Daoy (cell line): ENCODE results near the gene TLX2. TPM values are rescaled to one million over a fixed set of nuclear protein-coding genes. Genes with fewer than 3 reads are reported as not detected.
A peak's percentile ranks its signal among the peaks of the same experiment; 100 is the strongest.

Experiments
- DNase-seq: peaks from one replicate; pipeline ENCODE4 v3.0.0-alpha.2; 2015; ENCODE audit warnings: low read depth
- total RNA-seq: library from RNA; depleted of rRNA; stranded (reverse); fragments of >200 nt; shearing (Covaris generic); gene quantifications from 2 replicates; pipeline ENCODE4 v1.2.3, GENCODE V29; 2014

TLX2 gene
- total RNA-seq, 1 experiment from 2014 or later: not detected

DNA sequence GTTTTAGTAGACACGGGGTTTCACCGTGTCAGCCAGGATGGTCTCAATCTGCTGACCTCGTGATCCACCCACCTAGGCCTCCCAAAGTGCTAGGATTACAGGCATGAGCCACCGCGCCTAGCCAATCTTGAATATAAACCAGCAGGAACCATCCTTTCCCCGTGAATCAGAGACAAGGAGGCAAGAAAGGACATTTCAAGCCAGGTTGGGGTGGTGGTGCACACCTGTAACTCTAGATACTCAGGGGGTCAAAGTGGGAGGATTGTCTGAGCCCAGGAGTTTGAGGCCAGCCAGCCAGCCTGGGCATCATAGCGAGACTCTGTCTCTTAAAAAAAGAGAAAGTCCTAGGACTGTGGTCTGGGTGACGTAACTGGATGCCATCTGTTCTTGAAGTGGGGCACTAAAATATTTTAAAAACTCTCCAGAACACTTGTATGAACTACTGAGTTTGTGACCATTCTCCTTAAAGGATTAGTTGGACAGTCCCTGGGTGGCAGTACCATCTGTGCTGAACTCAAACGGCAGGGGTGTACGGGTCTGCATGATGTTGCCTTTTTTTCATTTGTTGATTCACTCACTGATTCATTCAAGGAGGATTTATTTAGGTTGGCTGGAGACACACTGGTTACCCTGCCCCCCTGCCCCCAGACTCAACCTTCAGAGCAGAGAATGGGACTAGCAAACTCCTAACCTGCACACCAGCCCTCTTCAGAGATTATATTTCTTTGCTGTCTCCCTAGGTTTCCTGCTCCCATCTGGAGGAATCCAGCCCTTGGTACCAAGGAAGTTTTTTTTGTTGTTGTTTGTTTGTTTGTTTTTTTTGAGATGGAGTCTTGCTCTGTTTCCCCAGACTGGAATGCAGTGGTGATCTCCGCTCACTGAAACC lies 2.9 kb upstream of the TLX2 start:
- peak; percentile 41 for DNase-seq

DNA sequence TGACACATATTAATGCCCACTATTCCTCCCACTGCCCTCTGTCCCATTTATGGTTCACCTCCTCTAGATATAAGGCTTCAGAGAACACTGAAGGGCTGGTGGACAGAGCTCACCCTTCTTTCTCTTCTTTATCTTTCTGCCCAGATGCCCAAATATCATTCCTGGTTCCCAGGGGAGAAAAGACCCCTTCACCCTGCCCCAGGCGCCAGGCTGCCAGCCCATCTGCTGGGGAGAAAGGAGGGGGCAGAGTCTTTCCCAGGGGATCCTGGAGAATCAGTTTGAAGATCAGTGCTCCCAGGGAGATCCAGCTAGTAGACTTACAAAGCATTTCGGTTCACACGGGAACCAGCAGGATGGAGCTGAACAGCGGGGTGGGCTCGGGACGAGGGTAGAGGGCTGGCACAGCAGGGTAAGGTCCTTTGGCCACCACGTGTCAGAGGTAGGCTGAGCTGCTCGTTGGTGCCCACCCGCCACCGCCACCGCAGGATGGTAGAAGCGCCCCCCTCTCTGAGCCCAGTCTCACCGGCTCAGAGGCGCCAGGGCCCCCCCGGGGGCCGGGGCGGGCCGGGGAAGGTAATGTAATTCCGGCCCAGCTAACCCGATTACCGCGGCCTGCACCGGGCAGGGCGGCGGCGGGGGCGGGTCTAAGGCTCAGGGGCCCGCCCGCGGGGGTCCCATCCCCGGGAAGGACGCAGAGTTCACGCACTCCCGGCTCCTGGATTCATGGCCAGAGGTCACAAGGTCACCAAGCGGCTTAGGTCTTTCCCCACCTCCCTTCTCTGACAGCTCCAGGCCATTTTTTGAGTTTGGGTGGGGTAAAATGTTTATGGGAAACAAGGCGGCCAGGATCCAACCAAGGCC lies 1.3 kb upstream of the TLX2 start:
- DNase-seq: no peak

DNA sequence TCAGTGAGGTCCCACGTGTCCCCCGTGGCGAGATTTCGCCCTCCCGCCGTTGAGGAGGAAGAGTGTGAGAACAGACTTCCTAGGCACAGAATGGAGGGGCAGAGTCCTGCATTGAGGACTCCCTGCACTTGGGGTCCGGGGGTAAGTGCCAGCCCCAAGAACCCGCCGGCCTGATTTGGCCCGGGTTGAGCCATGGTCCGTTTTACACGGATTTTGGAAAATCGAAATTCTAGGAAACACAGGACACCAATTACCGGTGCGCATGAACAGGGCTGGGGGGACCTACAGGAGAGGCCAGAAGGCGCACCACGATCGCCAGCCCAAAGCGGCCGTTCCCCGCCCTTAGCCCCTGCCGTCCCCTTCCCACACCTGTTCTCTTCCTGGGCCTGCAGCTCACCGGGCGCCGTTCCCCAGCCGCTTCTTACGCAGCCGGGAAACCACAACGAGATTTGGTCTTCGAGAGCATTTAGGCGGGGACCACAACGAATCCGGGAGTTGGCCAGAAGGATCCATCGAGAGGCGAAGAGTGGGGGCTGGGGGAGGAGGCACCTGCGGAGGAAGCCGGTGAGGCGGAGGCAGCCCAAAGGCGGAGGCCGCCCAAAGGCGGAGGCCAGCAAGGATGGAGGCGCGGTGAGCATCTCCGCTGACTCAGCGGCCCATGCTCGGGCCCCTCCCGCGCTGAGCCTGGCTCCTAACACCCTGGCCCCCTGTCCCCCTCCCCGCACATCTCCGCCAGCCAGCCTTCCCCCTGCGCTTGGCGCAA lies 464 bp upstream of the TLX2 start:
- DNase-seq: peak; percentile 43

DNA sequence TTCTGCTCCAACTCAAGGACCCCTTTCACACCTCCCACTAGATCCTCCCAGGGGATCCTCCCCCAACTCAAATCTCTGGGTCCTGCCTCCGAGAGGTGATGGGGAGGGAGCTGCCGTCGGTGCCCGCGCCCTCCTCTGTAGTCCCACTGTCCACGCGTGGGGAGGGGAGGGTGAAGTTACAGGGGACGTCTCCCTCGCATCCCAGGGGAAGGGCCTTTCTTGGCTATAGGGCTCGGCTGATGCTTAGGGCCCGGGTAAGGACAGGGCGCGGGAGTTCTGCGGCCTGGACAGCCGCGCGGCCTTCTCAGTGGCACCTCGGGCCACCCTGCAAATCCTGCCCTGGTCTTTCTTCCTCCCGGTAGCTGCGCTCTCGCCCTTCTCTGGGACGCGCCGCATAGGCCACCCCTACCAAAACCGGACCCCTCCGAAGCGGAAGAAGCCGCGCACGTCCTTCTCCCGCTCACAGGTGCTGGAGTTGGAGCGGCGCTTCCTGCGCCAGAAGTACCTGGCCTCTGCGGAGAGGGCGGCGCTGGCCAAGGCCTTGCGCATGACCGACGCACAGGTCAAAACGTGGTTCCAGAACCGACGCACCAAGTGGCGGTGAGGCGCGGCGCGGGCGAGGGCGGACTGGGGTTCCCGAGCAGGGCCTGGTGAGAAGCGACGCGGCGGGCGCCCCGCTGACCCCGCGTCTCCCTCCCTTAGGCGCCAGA lies 1.2 kb downstream of the TLX2 start:
- DNase-seq: no peak

DNA sequence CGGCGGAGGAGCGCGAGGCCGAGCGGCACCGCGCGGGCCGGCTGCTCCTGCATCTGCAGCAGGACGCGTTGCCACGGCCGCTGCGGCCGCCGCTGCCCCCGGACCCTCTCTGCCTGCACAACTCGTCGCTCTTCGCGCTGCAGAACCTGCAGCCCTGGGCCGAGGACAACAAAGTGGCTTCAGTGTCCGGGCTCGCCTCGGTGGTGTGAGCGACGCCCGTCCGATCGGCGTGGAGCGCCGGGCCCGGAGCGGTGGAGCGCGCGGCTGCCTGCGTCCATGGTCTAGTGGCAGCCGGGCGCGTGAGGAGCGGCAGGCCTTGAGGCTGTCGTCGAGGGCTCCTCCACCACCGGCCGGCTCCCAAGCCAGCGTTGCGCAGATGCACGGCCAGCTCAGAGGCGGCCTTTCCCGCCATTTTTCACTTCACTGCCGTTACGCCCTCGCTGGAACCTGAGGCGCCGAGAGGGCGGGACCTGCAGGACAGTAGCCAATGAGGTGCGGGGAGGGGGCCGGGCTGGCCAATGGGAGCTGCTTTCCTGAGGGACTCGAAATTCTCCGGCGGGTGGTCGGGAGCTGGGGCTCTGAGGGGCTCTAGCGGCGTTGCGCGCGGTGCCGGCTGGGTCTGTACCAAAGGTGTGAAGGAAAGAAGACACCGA lies 1.9 kb downstream of the TLX2 start:
- no peak for DNase-seq

DNA sequence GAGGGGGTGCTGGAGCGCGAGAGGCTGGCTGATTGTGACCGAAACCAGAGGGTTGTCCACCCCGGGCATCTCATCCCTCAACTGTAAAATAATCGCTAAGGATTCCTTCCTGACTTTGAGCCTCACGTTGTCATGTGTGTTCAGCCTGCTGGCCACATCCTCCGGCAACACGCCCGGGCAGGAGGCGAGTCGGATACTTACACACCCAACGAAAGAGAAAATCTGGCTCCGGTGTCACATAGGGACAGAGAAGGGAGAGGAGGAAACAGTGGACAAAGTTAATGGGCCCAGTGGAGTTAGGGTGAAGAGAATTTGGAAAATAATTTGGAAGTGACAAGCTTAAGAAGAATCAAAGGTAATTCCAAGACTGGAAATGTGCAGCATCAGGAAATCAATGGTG lies 2.4 kb downstream of the TLX2 start:
- no peak for DNase-seq

DNA sequence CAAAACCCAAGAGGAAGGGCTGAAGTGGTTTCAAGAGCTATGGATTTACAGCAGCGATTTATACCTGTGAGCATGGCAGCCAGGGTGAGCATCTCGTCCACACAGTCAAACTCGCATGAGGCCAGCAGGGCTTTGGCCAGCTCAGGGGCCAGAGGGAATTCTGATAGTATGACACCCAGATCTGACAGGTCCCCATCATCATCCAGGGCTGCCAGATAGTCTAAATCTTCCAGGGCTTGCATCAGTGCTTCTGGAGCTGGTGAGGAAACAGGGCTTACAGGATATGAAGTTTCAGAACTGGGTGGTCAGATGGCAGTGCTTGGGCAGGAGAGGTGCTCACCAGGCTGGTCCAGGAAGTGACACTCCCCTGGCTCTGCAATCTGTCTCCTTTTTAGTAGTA lies 8.3 kb downstream of the TLX2 start:
- no peak for DNase-seq

DNA sequence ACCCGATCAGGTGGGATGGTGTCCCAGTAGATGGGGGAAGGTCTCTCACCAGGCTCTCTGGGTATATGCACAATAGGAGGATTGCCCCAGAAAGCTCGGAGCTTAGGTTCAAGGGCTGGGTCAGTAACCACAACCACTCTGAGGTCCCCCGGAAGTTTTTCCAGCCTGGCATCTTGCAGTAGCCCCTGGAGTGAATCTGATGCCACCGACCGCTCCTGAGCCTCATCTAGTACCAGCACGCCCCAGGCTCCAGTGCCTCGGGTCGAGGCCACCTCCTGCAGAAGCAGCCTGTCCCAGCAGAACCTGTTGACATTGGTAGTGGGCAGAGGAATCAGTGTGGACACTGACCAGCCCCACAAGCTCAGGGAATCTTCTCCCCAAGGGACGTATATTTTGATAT lies 9.8 kb downstream of the TLX2 start:
- DNase-seq: no peak

DNA sequence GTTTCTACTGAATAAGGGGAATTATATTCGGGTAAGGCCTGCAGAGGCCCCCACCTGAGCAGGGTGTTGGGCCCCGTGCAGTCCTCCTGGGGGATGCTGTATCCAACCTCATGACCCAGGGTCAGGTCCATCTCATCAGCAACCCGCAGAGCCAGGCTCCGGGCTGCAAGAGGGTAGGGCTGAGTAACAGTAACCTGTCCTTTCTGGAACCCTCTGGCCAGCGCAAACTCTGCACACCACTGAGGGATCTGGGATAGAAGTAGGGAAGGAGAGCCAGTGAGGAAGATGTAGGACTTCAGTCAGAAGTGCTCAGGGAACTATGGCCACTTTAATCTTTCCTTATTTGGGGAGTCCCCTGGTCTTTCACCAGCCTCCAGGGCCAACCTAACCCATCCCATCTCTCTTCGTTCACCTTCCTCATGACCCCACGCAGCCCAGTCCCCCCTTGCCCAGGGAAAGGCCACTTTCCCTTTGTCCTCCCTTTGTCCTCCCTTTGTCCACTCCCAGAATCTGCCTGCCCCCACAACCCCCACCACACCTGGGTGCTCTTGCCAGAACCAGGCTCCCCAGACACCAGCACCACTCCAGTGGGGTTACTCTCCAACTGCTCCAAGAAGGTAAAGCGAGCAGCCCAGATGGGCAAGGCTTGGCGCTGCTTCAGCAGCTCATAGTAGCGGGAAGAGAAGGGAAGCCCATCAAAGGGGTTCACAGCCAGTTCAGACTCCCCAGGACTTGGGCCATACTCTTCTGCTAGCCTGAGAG lies 10.9 kb downstream of the TLX2 start:
- DNase-seq: no peak

DNA sequence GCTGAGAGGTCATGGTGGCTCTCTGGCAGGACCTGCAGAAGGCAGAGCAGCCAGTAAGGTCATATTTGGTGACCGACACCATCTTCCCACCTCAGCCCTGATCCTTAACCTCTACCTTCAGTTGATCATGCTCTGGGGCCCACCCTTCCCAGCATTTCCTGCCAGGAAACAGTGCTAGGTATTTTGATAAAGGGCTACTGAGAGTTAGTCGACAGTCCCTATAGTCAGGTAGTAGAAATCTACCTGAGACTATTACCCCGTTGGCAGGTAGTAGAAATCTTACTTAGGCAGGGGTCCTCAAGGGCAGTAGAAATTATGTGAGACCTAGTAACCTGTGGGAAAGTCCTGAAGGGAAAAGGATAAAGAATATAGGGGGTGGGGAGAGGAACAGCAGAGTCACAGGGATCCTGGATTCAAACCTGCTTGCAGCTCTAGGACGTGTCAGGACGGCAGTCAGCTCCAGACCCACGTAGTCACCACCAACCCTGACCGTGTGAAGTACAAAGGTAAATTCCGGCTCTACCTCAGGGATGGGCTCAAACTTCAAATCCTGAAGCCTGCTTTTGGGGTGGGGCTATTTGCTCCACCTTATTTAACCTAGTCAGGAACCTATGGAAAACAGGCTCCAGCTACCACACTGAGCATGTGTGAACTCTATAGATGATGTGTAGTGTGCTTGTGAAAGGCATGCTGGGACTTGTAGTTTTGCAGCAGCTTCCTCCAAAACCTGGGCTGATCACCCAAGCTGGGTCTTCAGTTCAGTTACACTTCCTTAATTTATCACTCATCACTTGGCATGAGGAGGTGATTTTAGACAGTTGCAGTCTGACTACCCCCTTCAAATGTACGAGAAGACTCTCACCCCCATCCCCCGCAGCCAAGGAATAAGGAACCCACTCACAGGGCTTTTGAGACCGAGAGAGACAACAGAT lies 11.7 kb downstream of the TLX2 start, which contains the start of gene DQX1:
DQX1 (minus strand) TSS at position 515 of the 932 bp plus-strand sequence; CDS start at position 13, 502 bp downstream.
- DNase-seq: no peak

DNA sequence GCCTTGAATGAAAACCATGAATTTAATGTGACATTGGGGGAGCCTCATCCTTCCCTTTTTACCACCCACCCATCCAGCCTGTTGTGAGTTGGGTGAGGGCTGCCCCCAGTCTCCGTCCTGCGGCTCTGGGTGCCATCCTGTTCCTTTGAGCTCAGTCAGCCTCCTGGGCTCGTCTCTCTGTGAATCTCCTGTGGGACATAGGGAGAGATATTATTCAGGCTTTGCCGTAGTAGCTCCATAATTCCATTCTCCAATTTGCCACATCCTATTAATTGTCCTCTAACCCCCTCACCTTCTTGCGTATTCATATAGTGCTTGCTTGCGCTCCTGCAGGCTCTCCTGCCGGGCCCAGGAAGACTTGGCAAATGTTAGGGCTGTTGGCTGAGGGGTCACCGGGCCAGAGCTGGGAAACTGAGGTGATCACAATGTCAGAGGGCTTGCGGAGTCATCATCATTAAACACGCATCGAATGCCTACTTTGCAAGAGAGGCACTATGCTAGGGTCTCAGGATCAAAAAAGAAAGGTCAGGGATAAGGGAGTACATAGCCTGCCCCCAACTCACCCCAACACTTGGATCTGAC lies 12.5 kb downstream of the TLX2 start:
- no peak for DNase-seq

DNA sequence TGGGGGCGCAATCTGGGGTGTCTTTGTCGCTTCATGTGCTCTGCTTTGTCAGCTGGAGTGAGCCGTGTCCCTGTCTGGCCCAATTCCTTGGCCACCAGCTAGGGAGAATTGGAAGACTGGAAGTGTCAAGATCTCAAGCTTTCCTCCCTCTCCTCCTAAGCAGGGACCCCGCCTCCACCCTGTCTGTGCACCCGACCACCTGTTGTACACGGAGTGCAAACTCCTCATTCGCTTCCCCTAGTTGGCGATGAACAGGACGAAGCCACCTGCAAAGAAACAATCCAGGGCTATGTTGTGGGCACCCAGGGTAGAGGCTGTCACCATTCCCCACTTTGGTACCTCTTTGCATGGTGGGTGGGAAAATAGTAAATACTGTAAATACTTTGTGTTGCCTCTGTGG lies 13.5 kb downstream of the TLX2 start:
- DNase-seq: no peak

DNA sequence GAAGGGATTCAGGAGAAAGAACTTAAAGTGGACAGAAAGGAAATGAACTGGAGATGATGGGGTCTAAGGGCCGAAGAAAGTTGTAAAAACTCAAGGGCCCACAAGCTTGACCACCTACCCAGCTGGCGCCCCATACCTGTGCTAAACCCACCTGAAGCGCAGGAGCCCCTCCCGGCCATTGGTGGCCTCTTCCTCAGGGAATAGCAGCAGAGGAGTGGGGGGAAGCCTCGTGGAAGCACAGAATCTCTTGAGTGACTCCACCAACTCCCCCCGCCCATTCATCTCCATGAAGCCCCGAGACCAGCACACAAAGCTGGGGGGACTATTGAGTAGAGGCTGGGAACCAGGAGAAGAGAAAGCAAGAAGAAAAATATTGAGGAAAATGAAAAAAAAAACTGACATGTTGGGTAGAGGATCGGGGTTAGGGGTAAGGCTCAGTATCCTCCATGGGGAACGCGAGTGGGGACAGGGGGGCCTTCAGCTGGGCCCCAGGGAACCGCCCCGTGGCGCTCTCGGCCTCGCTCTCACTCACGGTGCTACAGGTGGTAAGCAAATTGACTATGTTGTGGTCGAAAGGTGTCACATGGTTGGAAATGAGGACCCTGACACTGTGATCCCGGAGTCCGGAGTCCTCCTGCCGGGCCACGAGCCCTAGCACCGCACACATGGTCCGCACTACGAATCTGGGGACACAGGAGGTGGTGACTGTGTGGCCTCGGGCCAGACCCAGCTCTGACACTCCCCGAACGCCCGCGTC lies 14.5 kb downstream of the TLX2 start:
- DNase-seq: no peak

DNA sequence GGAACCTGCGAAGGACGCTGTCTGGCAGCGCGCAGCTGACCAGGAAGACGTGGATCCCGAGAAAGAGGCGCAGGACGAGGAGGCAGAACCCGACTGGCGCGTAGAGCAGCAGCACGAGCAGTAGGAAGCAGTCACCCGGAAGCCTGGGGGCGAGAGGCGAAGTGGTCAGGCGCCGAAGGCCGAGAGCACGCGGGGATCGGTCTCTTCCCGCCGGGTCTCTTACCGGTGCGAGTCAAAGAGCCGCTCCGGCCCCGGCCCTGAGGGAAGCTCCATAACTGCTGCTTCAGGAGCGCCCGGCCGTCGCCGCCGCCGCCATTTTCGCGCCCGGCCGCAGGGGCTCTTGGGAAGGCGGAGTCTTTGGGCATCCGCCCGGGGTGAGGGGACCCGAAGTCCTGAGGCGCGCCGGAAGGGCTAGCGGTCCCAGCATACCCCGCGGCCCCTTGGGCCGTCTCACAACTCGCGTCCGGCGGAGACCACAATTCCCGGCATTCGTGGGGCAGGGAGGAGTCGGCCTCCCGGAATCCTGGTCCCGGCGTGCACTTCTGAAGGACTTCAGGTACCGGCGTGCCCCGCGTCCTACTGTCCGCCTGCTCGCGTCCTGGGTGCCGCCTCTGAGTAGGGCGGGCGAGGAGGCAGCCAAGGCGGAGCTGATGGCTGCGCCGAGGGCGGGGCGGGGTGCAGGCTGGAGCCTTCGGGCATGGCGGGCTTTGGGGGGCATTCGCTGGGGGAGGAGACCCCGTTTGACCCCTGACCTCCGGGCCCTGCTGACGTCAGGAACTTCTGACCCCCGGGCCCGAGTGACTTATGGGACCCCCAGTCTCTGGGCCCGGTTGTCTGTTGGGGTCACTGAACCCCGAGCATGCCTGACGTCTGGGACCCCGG lies 15.3 kb downstream of the TLX2 start, which contains the start of the genes AUP1 and HTRA2:
AUP1 (minus strand) TSS at position 350 of the 882 bp plus-strand sequence; CDS start at position 273, 77 bp downstream.
HTRA2 (plus strand) TSS at position 577 of the 882 bp plus-strand sequence; CDS start at position 651, 74 bp downstream.
- DNase-seq: peak; percentile 99

DNA sequence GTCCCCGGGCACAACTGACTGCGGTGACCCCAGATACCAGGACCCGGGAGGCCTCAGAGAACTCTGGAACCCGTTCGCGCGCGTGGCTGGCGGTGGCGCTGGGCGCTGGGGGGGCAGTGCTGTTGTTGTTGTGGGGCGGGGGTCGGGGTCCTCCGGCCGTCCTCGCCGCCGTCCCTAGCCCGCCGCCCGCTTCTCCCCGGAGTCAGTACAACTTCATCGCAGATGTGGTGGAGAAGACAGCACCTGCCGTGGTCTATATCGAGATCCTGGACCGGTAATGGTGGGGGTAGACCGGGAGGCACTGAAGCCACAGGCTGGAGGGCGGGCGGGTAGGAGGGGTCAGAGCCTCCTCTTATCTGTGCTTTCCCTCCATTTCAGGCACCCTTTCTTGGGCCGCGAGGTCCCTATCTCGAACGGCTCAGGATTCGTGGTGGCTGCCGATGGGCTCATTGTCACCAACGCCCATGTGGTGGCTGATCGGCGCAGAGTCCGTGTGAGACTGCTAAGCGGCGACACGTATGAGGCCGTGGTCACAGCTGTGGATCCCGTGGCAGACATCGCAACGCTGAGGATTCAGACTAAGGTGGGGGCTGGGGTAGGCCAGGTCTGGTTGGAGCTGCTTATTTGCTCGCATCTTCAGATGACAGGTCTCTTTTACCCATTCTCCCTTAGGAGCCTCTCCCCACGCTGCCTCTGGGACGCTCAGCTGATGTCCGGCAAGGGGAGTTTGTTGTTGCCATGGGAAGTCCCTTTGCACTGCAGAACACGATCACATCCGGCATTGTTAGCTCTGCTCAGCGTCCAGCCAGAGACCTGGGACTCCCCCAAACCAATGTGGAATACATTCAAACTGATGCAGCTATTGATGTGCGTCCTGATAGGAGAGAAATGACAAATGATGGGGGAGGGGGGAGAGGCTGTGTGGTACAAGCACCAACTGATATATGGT lies 16.3 kb downstream of the TLX2 start:
- peak; percentile 57 for DNase-seq
